Measurements from ENCODE around the gene AKT3.

Gene AKT3

GRCh38 chr1:243507672-243508302 lies 342.3 kb downstream of the AKT3 start:
- no peaks in the 10 kb centered on the region for H3K36me3 ChIP-seq (ENCODE audit: control insufficient read depth, low read length)
- no peak overlapping the region for H3K27ac ChIP-seq (ENCODE audit: low read depth, low read length)
- no peaks in the 10 kb centered on the region for H3K27me3 ChIP-seq (ENCODE audit: control insufficient read depth, low read length)

GRCh38 chr1:243507001-243507671 lies 342.9 kb downstream of the AKT3 start:
- Histone ChIP-seq H4K20me1 (ENCODE audit: control insufficient read depth, insufficient read depth, low read depth, low read length) (no peaks in the 10 kb centered on the region), H3K27ac (ENCODE audit: low read depth, low read length) (no peak overlapping the region), H3K4me3 (ENCODE audit: low read length) (no peak overlapping the region), H3K4me2 (ENCODE audit: low read length) (no peak overlapping the region), H3K27me3 (ENCODE audit: control insufficient read depth, low read length) (no peaks in the 10 kb centered on the region), H3F3A (ENCODE audit: control insufficient read depth, insufficient read depth) (no peaks in the 10 kb centered on the region), H3K36me3 (ENCODE audit: control insufficient read depth, low read length) (no peaks in the 10 kb centered on the region), H3K9me3 (ENCODE audit: control insufficient read depth, insufficient read depth, low read length) (no peaks in the 10 kb centered on the region), H3K4me1 (ENCODE audit: control insufficient read depth, low read length) (peaks cover 7% of the 10 kb centered on the region), H3K79me2 (ENCODE audit: control insufficient read depth, low read length) (no peaks in the 10 kb centered on the region), H3K9me2 (replicated peaks; ENCODE audit: control insufficient read depth, low read length) (no peaks in the 10 kb centered on the region)
- no peak for TF ChIP-seq EZH2phosphoT487 (IDR thresholded peaks at IDR 0.05; ENCODE audit: borderline replicate concordance, low read length)

More at GRCh38 chr1:243507672-243508302, 342.3 kb downstream of the AKT3 start:
- Histone ChIP-seq H3K4me2 (ENCODE audit: low read length) (no peak overlapping the region), H3K79me2 (ENCODE audit: control insufficient read depth, low read length) (no peaks in the 10 kb centered on the region), H4K20me1 (ENCODE audit: control insufficient read depth, insufficient read depth, low read depth, low read length) (no peaks in the 10 kb centered on the region), H3K9me2 (replicated peaks; ENCODE audit: control insufficient read depth, low read length) (no peaks in the 10 kb centered on the region), H3K4me3 (ENCODE audit: low read length) (no peak overlapping the region), H3K9me3 (ENCODE audit: control insufficient read depth, insufficient read depth, low read length) (no peaks in the 10 kb centered on the region), H3K4me1 (ENCODE audit: control insufficient read depth, low read length) (peaks cover 7% of the 10 kb centered on the region), H3F3A (ENCODE audit: control insufficient read depth, insufficient read depth) (no peaks in the 10 kb centered on the region)
- TF ChIP-seq EZH2phosphoT487 (IDR thresholded peaks at IDR 0.05; ENCODE audit: borderline replicate concordance, low read length) (no peak), CTCF (IDR thresholded peaks at IDR 0.05; ENCODE audit: low read depth, low read length, poor library complexity, severe bottlenecking) (no peak)

GRCh38 chr1:243505986-243506689 lies 343.9 kb downstream of the AKT3 start:
- Histone ChIP-seq H3K27me3 (ENCODE audit: control insufficient read depth, low read length) (no peaks in the 10 kb centered on the region), H3K27ac (ENCODE audit: low read depth, low read length) (no peak overlapping the region), H3K9me3 (ENCODE audit: control insufficient read depth, insufficient read depth, low read length) (no peaks in the 10 kb centered on the region), H3K79me2 (ENCODE audit: control insufficient read depth, low read length) (no peaks in the 10 kb centered on the region), H3K4me2 (ENCODE audit: low read length) (no peak overlapping the region), H3K36me3 (ENCODE audit: control insufficient read depth, low read length) (no peaks in the 10 kb centered on the region), H3F3A (ENCODE audit: control insufficient read depth, insufficient read depth) (no peaks in the 10 kb centered on the region), H3K4me1 (ENCODE audit: control insufficient read depth, low read length) (peaks cover 7% of the 10 kb centered on the region), H3K9me2 (replicated peaks; ENCODE audit: control insufficient read depth, low read length) (no peaks in the 10 kb centered on the region), H3K4me3 (ENCODE audit: low read length) (no peak overlapping the region), H4K20me1 (ENCODE audit: control insufficient read depth, insufficient read depth, low read depth, low read length) (no peaks in the 10 kb centered on the region)
- TF ChIP-seq EZH2phosphoT487 (IDR thresholded peaks at IDR 0.05; ENCODE audit: borderline replicate concordance, low read length) (no peak), CTCF (IDR thresholded peaks at IDR 0.05; ENCODE audit: low read depth, low read length, poor library complexity, severe bottlenecking) (no peak)

GRCh38 chr1:243503155-243503554 lies 346.9 kb downstream of the AKT3 start:
- Histone ChIP-seq H3F3A (ENCODE audit: control insufficient read depth, insufficient read depth) (no peaks in the 10 kb centered on the region), H3K27ac (ENCODE audit: low read depth, low read length) (no peak overlapping the region), H3K4me1 (ENCODE audit: control insufficient read depth, low read length) (peaks cover 5% of the 10 kb centered on the region), H3K79me2 (ENCODE audit: control insufficient read depth, low read length) (no peaks in the 10 kb centered on the region), H3K27me3 (ENCODE audit: control insufficient read depth, low read length) (no peaks in the 10 kb centered on the region), H3K4me2 (ENCODE audit: low read length) (no peak overlapping the region), H3K4me3 (ENCODE audit: low read length) (no peak overlapping the region), H3K36me3 (ENCODE audit: control insufficient read depth, low read length) (no peaks in the 10 kb centered on the region), H3K9me3 (ENCODE audit: control insufficient read depth, insufficient read depth, low read length) (no peaks in the 10 kb centered on the region), H4K20me1 (ENCODE audit: control insufficient read depth, insufficient read depth, low read depth, low read length) (no peaks in the 10 kb centered on the region), H3K9me2 (replicated peaks; ENCODE audit: control insufficient read depth, low read length) (no peaks in the 10 kb centered on the region)
- TF ChIP-seq EZH2phosphoT487 (IDR thresholded peaks at IDR 0.05; ENCODE audit: borderline replicate concordance, low read length) (no peak), CTCF (IDR thresholded peaks at IDR 0.05; ENCODE audit: low read depth, low read length, poor library complexity, severe bottlenecking) (no peak)
